HEK293T (cell line): ENCODE data around the gene DPP4.

Experiments
- NFRKB ChIP-seq: fragments of 450-650 bp; IDR thresholded peaks from 2 replicates; pipeline ENCODE4 v1.6.1; 2016; ENCODE audit warnings: mild to moderate bottlenecking, moderate library complexity
- TARDBP ChIP-seq: fragments of 450-650 bp; IDR thresholded peaks from 2 replicates; pipeline ENCODE4 v1.6.1; 2016

- TF ChIP-seq TARDBP (no peak), NFRKB (no peak)
Observed at GRCh38 chr2:161947836-161948235, 126.2 kb downstream of the DPP4 start.
